ENCODE data around the gene DNHD1.
A peak's percentile ranks its signal among the peaks of the same experiment; 100 is the strongest.

The DNHD1 gene

DNA sequence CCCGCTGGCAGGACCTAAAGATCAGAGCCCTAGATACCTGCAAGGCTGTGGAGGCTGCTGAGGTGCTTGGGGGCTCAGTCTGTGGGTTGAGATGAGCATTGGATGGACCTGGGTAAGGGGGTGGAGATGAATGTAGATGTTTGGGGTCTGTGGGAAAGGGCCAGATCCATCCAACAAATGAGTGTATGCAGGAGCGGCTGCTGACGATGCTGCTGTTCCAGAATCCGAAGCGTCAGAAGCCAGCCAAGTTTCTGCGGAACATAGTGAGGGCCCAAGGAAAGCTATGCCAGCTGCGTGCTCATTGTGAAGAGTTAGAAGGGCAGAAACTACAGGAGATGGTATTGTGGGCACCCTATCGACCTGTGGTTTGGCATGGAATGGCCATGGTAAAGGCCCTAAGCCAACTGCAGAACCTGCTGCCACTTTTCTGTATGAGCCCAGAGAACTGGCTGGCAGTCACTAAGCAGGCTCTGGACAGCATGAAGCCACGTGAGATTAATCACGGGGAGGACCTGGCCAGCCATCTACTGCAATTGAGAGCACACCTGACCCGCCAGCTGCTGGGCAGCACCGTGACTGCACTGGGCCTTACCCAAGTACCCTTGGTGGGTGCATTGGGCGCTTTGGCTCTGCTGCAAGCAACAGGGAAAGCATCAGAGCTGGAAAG lies 69.8 kb downstream of the DNHD1 start:
- no peak for TF ChIP-seq YY1 (IDR thresholded peaks at IDR 0.05; ENCODE audit: insufficient read depth, insufficient read length)
- no peak for TF ChIP-seq ZNF274 (IDR thresholded peaks at IDR 0.05; ENCODE audit: low read depth, low read length)
- no peak for TF ChIP-seq SUZ12 (IDR thresholded peaks at IDR 0.05; ENCODE audit: extremely low read depth, insufficient read depth, insufficient read length)
- no peaks in the 10 kb centered on the region for H3K9me3 ChIP-seq (ENCODE audit: insufficient read depth, low read length)
- no peak overlapping the region for H3K4me3 ChIP-seq (ENCODE audit: insufficient read length, low read depth)
- no peak for DNase-seq (ENCODE audit: low read depth, low spot score)
- no peaks in the 10 kb centered on the region for H3K27me3 ChIP-seq (ENCODE audit: insufficient read depth, insufficient read length)
- H3K9ac ChIP-seq (ENCODE audit: insufficient read length, low read depth): no peak overlapping the region
- peaks cover 8% of the 10 kb centered on the region for H3K4me1 ChIP-seq (ENCODE audit: insufficient read depth, insufficient read length)
- peaks cover 5% of the 10 kb centered on the region for H3K36me3 ChIP-seq (ENCODE audit: insufficient read depth, insufficient read length, low read length)

- no peaks in the 10 kb centered on the region for H3K9me3 ChIP-seq (ENCODE audit: insufficient read depth, low read length)
- TF ChIP-seq SUZ12 (IDR thresholded peaks at IDR 0.05; ENCODE audit: extremely low read depth, insufficient read depth, insufficient read length): no peak
- TF ChIP-seq ZNF274 (IDR thresholded peaks at IDR 0.05; ENCODE audit: low read depth, low read length): no peak
- TF ChIP-seq YY1 (IDR thresholded peaks at IDR 0.05; ENCODE audit: insufficient read depth, insufficient read length): no peak
- peaks cover 8% of the 10 kb centered on the region for H3K4me1 ChIP-seq (ENCODE audit: insufficient read depth, insufficient read length)
- no peak overlapping the region for H3K4me3 ChIP-seq (ENCODE audit: insufficient read length, low read depth)
- no peak overlapping the region for H3K9ac ChIP-seq (ENCODE audit: insufficient read length, low read depth)
- H3K36me3 ChIP-seq (ENCODE audit: insufficient read depth, insufficient read length, low read length): peaks cover 5% of the 10 kb centered on the region
- DNase-seq (ENCODE audit: low read depth, low spot score): no peak
- H3K27me3 ChIP-seq (ENCODE audit: insufficient read depth, insufficient read length): no peaks in the 10 kb centered on the region
Measured at GRCh38 chr11:6567371-6567745, 70.3 kb downstream of the DNHD1 start.

DNA sequence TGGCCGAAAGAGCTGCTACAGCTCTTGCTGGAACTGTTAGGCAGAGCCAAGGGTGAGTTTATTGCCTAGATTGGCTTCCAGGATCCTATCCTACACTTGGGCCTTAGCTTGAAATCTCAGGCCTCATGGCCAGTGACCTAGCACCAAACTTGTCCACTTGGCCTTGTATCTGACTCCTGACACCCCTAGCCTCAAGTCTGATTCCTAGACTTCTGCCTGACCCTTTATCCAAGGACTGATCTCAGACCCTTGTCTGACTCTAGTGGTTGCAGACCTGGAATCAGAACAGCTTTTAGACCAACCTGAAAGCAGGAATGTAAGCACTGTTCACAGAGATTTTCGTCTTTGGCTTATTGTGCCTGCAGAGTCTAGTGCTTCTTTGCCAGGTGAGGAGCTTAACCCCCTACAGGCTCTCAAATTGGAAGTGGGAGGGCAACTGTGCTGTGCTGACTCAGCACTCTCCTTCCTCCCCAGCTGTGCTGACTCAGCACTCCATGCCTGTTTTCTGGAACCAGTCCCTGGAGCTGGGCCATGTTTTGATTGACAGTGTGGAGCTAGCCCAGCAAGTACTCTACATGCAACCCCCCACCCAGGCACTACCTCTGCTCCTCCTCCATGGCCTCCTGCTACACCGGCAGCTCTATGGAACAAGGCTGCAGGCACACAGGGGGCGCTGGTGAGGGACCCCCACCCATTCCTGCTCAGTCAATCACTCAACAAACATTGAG lies 71.3 kb downstream of the DNHD1 start:
- H3K36me3 ChIP-seq (ENCODE audit: insufficient read depth, insufficient read length, low read length): peaks cover 5% of the 10 kb centered on the region
- H3K4me1 ChIP-seq (ENCODE audit: insufficient read depth, insufficient read length): peaks cover 8% of the 10 kb centered on the region
- H3K4me3 ChIP-seq (ENCODE audit: insufficient read length, low read depth): no peak overlapping the region
- TF ChIP-seq SUZ12 (IDR thresholded peaks at IDR 0.05; ENCODE audit: extremely low read depth, insufficient read depth, insufficient read length) (no peak), YY1 (IDR thresholded peaks at IDR 0.05; ENCODE audit: insufficient read depth, insufficient read length) (no peak)
- no peaks in the 10 kb centered on the region for H3K27me3 ChIP-seq (ENCODE audit: insufficient read depth, insufficient read length)
- DNase-seq (ENCODE audit: low read depth, low spot score): peak; percentile 63
- H3K9ac ChIP-seq (ENCODE audit: insufficient read length, low read depth): no peak overlapping the region
- H3K9me3 ChIP-seq (ENCODE audit: insufficient read depth, low read length): no peaks in the 10 kb centered on the region

DNA sequence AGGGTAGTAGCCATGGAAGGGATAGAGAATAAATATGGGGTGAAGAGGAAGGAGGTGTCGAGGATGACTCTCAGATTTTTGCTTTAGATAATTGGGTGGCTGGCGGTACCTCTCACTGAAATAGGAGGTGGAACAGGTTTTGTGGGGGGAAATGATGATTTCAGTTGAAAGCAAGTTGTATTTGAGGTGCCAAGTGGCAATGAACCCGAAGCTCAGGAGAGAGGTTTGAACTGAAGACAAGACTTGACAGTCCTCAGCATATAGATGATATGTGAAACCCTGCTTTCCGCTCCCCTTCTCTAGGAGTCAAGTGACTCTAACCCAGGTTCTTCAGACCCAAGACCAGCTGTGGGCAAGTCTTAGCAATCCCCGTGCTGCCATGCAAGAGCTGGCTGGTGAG lies 72.6 kb downstream of the DNHD1 start:
- DNase-seq (ENCODE audit: low read depth, low spot score): no peak
- Histone ChIP-seq H3K9me3 (ENCODE audit: insufficient read depth, low read length) (no peaks in the 10 kb centered on the region), H3K36me3 (ENCODE audit: insufficient read depth, insufficient read length, low read length) (peaks cover 5% of the 10 kb centered on the region), H3K27me3 (ENCODE audit: insufficient read depth, insufficient read length) (no peaks in the 10 kb centered on the region), H3K9ac (ENCODE audit: insufficient read length, low read depth) (no peak overlapping the region), H3K4me1 (ENCODE audit: insufficient read depth, insufficient read length) (no peaks in the 10 kb centered on the region), H3K4me3 (ENCODE audit: insufficient read length, low read depth) (no peak overlapping the region)
- TF ChIP-seq YY1 (IDR thresholded peaks at IDR 0.05; ENCODE audit: insufficient read depth, insufficient read length) (no peak), SUZ12 (IDR thresholded peaks at IDR 0.05; ENCODE audit: extremely low read depth, insufficient read depth, insufficient read length) (no peak), ZNF274 (IDR thresholded peaks at IDR 0.05; ENCODE audit: low read depth, low read length) (no peak)

GRCh38 chr11:6570691-6571427 lies 73.8 kb downstream of the DNHD1 start:
- Histone ChIP-seq H3K27me3 (ENCODE audit: insufficient read depth, insufficient read length) (no peaks in the 10 kb centered on the region), H3K4me3 (ENCODE audit: insufficient read length, low read depth) (no peak overlapping the region), H3K9ac (ENCODE audit: insufficient read length, low read depth) (no peak overlapping the region), H3K36me3 (ENCODE audit: insufficient read depth, insufficient read length, low read length) (peaks cover 5% of the 10 kb centered on the region), H3K4me1 (ENCODE audit: insufficient read depth, insufficient read length) (no peaks in the 10 kb centered on the region), H3K9me3 (ENCODE audit: insufficient read depth, low read length) (no peaks in the 10 kb centered on the region)
- no peak for DNase-seq (ENCODE audit: low read depth, low spot score)
- no peak for TF ChIP-seq SUZ12 (IDR thresholded peaks at IDR 0.05; ENCODE audit: extremely low read depth, insufficient read depth, insufficient read length)
- TF ChIP-seq ZNF274 (IDR thresholded peaks at IDR 0.05; ENCODE audit: low read depth, low read length): no peak
- TF ChIP-seq YY1 (IDR thresholded peaks at IDR 0.05; ENCODE audit: insufficient read depth, insufficient read length): no peak

DNA sequence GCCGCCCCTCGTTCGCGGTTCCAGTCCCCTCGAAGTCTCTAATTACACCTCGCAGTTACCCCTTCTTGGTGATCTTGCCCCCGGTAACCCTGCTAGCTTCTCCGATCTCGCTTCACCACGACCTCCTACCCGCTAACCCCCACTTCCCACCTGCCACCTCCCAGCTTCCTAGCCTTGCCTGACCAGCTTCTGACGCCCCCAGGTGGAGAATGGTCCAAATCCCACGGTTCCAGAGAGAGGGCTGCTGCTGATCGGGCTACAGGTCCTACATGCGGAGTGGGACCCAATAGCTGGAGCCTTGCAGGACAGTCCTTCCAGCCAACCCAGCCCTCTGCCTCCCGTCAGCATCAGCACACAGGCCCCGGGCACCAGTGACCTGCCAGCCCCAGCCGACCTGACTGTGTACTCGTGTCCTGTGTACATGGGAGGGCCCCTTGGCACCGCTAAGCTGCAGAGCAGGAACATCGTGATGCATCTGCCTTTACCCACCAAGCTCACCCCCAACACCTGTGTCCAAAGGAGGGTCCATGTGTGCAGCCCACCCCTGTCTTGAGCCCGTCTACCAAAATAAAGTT lies 74.4 kb downstream of the DNHD1 start:
- no peak for DNase-seq (ENCODE audit: low read depth, low spot score)
- Histone ChIP-seq H3K4me1 (ENCODE audit: insufficient read depth, insufficient read length) (no peaks in the 10 kb centered on the region), H3K27me3 (ENCODE audit: insufficient read depth, insufficient read length) (no peaks in the 10 kb centered on the region), H3K4me3 (ENCODE audit: insufficient read length, low read depth) (no peak overlapping the region), H3K9ac (ENCODE audit: insufficient read length, low read depth) (no peak overlapping the region), H3K36me3 (ENCODE audit: insufficient read depth, insufficient read length, low read length) (peaks cover 3% of the 10 kb centered on the region), H3K9me3 (ENCODE audit: insufficient read depth, low read length) (no peaks in the 10 kb centered on the region)
- TF ChIP-seq ZNF274 (IDR thresholded peaks at IDR 0.05; ENCODE audit: low read depth, low read length): no peak
- TF ChIP-seq YY1 (IDR thresholded peaks at IDR 0.05; ENCODE audit: insufficient read depth, insufficient read length): no peak

DNA sequence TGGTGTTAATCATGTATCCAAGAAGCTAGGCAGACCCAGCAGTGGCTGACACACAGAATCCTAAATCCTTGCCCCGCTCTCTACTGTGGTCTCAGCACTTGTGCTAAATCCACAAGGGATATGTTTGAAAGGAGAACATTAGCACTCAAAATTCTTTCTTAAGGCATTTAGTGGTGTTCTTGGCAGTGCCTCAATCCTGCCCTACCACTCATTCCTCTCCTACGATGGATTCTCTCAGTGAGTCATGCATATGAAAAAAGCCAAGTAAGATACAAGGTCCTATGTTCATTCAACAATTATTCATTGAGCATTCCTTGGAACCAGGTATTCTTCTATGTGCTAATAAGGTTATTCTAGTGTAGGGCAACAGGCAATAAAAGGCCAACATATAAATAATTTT lies 75.1 kb downstream of the DNHD1 start:
- Histone ChIP-seq H3K27me3 (ENCODE audit: insufficient read depth, insufficient read length) (no peaks in the 10 kb centered on the region), H3K4me3 (ENCODE audit: insufficient read length, low read depth) (no peak overlapping the region), H3K9me3 (ENCODE audit: insufficient read depth, low read length) (no peaks in the 10 kb centered on the region), H3K4me1 (ENCODE audit: insufficient read depth, insufficient read length) (no peaks in the 10 kb centered on the region), H3K36me3 (ENCODE audit: insufficient read depth, insufficient read length, low read length) (no peaks in the 10 kb centered on the region), H3K9ac (ENCODE audit: insufficient read length, low read depth) (no peak overlapping the region)
- no peak for TF ChIP-seq ZNF274 (IDR thresholded peaks at IDR 0.05; ENCODE audit: low read depth, low read length)
- no peak for TF ChIP-seq SUZ12 (IDR thresholded peaks at IDR 0.05; ENCODE audit: extremely low read depth, insufficient read depth, insufficient read length)
- no peak for TF ChIP-seq YY1 (IDR thresholded peaks at IDR 0.05; ENCODE audit: insufficient read depth, insufficient read length)
- no peak for DNase-seq (ENCODE audit: low read depth, low spot score)

Data from NT2/D1 (cell line).